ENCODE results near the gene ARID4B. TPM values are rescaled to one million over a fixed set of nuclear protein-coding genes. Genes with fewer than 3 reads are reported as not detected.

Gene ARID4B
- polyA plus RNA-seq, 2 of the 4 experiments (the other 2 are of a cell fraction) = 14.9 to 16.0 TPM

DNA sequence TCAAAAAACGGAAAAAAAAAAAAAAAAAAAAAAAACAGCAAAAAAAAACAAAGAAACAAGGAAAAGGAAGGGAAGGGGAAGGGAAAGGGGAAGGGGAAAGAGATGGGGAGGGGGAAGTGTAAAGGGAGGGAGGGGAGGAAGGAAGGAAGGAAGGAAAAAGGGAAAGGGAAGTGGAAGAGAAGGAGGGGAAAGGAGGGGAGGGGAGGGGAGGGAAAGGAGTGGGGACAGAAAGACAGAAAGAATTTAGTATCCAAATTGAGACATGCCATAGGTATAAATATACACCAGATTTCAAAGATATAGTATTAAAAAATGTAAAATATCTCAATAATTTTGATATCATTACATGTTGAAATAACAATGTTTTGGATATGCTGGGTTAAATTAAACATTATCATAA, 25.8 kb downstream of the ARID4B start:
- DNase-seq (ENCODE audit: low read depth in 1 of 2, low spot score in 1 of 2) (no peak), ATAC-seq (no peak), FAIRE-seq (no peak)
- CTCF ChIA-PET = interaction anchor here (1.0 kb wide), 1 partner anchor 114 kb away, joined by 3 read pairs; no protein-coding TSS in a partner anchor
- POLR2A ChIA-PET = no interaction called here
- 71% methylated on average over 1 of the region's 1 CpG for WGBS (ENCODE audit: missing lambda C conversion rate)
- H3K4me3 ChIP-seq = no peak overlapping the region
- H3K9me3 ChIP-seq = no peaks in the 10 kb centered on the region
- H3K27ac ChIP-seq = no peak overlapping the region
- H3K4me1 ChIP-seq = peaks cover 8% of the 10 kb centered on the region; the same call in 1 of the 3 replicates
- no peak overlapping the region for H3K4me2 ChIP-seq
- TF ChIP-seq, protein P1, sequence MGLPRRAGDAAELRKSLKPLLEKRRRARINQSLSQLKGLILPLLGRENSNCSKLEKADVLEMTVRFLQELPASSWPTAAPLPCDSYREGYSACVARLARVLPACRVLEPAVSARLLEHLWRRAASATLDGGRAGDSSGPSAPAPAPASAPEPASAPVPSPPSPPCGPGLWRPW (IDR thresholded peaks at IDR 0.05) = no peak
- TF ChIP-seq FOSB (CRISPR knock-in tag; IDR thresholded peaks at IDR 0.05) = no peak

- TF ChIP-seq MAFK (IDR thresholded peaks at IDR 0.05; ENCODE audit: partially characterized antibody) = no peak
- TF ChIP-seq, protein P2, sequence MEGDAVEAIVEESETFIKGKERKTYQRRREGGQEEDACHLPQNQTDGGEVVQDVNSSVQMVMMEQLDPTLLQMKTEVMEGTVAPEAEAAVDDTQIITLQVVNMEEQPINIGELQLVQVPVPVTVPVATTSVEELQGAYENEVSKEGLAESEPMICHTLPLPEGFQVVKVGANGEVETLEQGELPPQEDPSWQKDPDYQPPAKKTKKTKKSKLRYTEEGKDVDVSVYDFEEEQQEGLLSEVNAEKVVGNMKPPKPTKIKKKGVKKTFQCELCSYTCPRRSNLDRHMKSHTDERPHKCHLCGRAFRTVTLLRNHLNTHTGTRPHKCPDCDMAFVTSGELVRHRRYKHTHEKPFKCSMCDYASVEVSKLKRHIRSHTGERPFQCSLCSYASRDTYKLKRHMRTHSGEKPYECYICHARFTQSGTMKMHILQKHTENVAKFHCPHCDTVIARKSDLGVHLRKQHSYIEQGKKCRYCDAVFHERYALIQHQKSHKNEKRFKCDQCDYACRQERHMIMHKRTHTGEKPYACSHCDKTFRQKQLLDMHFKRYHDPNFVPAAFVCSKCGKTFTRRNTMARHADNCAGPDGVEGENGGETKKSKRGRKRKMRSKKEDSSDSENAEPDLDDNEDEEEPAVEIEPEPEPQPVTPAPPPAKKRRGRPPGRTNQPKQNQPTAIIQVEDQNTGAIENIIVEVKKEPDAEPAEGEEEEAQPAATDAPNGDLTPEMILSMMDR (IDR thresholded peaks at IDR 0.05) = no peak
- TF ChIP-seq EHF (CRISPR knock-in tag; IDR thresholded peaks at IDR 0.05) = no peak
- no peak for TF ChIP-seq SMC3 (IDR thresholded peaks at IDR 0.05)
- no peak for TF ChIP-seq RFX5 (IDR thresholded peaks at IDR 0.05)
- TF ChIP-seq NFE2L2 (conservative IDR thresholded peaks at IDR 0.05; ENCODE audit: low read length) = no peak
- TF ChIP-seq, protein P3, sequence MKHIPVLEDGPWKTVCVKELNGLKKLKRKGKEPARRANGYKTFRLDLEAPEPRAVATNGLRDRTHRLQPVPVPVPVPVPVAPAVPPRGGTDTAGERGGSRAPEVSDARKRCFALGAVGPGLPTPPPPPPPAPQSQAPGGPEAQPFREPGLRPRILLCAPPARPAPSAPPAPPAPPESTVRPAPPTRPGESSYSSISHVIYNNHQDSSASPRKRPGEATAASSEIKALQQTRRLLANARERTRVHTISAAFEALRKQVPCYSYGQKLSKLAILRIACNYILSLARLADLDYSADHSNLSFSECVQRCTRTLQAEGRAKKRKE (CRISPR knock-in tag; IDR thresholded peaks at IDR 0.05; ENCODE audit: low read depth) = no peak
- TF ChIP-seq CEBPB (IDR thresholded peaks at IDR 0.05) = no peak
- no peak for TF ChIP-seq ZNF302 (CRISPR knock-in tag; IDR thresholded peaks at IDR 0.05)
- TF ChIP-seq REST (IDR thresholded peaks at IDR 0.05) = no peak
- no peak for TF ChIP-seq FOXS1 (CRISPR knock-in tag; IDR thresholded peaks at IDR 0.05)
- TF ChIP-seq POLR2AphosphoS2 (conservative IDR thresholded peaks at IDR 0.05; ENCODE audit: low read length) = no peak
- no peak for TF ChIP-seq EP300 (IDR thresholded peaks at IDR 0.05)
- TF ChIP-seq ZSCAN20 (CRISPR knock-in tag; IDR thresholded peaks at IDR 0.05) = no peak
- TF ChIP-seq, protein P4, sequence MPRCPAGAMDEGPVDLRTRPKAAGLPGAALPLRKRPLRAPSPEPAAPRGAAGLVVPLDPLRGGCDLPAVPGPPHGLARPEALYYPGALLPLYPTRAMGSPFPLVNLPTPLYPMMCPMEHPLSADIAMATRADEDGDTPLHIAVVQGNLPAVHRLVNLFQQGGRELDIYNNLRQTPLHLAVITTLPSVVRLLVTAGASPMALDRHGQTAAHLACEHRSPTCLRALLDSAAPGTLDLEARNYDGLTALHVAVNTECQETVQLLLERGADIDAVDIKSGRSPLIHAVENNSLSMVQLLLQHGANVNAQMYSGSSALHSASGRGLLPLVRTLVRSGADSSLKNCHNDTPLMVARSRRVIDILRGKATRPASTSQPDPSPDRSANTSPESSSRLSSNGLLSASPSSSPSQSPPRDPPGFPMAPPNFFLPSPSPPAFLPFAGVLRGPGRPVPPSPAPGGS (IDR thresholded peaks at IDR 0.05) = no peak
- CTCF ChIA-PET = interaction anchor here (0.7 to 1.5 kb wide), 3 partner anchors 8 to 1173 kb away, joined by 3 to 5 read pairs (median 3); no protein-coding TSS in a partner anchor
- Histone ChIP-seq H3K4me3 (no peak overlapping the region), H3K4me2 (no peak overlapping the region), H3K9me3 (0 out of 3 replicates have a peak, but pooled peaks cover 4% of the 10 kb centered on the region), H3K4me1 (peaks cover 8% of the 10 kb centered on the region; the same call in 1 of the 3 replicates), H3K27ac (no peak overlapping the region)
- WGBS (ENCODE audit: missing lambda C conversion rate) = 84% methylated on average over 10 of the region's 10 CpGs
- POLR2A ChIA-PET = no interaction called here
- no peak for ATAC-seq
- FAIRE-seq = no peak
- no peak for DNase-seq (ENCODE audit: low read depth in 1 of 2, low spot score in 1 of 2)
Measured at GRCh38 chr1:235299169-235299858, 28.7 kb downstream of the ARID4B start.
